Measurements from ENCODE around the gene KCND1.
A peak's percentile ranks its signal among the peaks of the same experiment; 100 is the strongest.

KCND1 gene

GRCh38 chrX:48937054-48937907 is 34.4 kb downstream of the KCND1 start:
- peak; percentile 92 for DNase-seq

GRCh38 chrX:48936429-48937053 is 35.1 kb downstream of the KCND1 start:
- DNase-seq, result no peak

DNA sequence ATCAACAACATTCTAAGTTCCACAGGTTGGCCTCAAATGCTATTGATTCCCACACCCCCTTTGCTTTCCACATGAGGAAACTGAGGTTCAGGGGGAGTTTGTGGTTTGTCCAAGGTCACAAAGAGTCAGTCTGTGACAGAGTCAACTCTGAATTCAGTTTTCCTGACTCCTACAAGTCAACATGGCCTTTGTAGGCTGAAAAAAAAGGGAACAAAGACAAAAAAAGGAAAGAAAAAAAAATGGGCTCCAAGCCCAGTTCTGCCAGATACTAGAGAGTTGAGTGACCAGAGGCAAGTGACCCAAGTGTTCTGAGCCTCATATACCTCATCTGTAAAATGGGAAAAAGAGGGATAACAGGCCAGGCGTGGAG is 36.4 kb downstream of the KCND1 start:
- no peak for DNase-seq

DNA sequence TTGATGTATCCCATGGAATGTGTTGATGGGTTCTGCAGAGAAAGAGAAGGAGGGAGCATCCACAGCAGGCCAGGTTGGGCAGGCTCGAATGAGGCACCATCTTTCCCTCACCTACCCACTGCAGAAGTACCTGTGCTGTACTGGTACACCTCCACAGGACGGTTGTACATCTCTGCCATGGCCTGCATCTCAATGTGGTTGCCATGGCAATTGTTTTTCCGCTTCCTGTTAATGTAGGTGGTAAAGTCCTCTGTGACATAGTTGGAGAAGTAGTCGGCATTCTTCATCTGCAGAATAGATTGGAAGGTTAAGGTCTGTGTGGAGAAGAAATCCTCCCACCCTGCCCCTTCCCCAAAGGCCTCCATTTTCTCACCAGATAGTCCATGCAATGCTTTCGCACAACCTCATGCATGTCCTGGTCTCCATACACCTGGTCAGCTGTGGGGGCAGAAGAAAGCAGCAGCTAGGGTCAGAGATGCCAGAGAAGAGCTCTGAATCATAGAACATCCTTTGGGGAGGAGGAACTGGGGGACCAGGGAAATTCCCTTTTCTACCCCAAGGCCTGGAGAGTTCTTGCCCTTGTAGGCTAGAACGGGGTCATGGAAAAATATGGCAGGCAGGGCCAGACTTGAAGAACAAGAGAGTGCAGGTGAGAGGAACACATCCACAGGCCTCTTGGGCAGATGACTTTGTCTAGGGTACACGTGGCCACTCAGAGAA is 36.9 kb downstream of the KCND1 start:
- DNase-seq, result peak; percentile 50

GRCh38 chrX:48933757-48934156 is 37.9 kb downstream of the KCND1 start:
- DNase-seq, result no peak

- no peak for DNase-seq
Observed at GRCh38 chrX:48927736-48928382, 43.8 kb downstream of the KCND1 start.

- no peak for DNase-seq
Observed at GRCh38 chrX:48927123-48927522, 44.5 kb downstream of the KCND1 start.

DNA sequence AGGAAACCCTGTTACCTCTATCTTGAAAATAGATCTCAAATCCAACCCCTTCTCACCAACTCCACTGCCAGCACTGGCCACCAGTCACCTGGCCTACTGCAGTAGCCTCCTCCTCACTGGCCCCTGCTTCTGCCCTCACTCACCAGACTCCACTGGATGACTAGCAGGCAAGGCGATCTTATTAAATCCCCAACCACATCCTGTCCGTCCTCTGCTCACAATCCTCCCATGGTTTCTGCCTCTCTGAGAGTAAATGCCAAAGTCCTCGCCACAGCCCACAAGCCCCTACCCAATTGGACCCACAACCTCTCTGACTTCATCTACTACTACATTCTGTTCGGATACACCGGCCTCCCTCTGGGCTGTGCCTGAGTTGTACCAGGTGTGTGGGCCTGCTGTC is 47.4 kb downstream of the KCND1 start:
- no peak for DNase-seq

GRCh38 chrX:48923771-48924170 is 47.9 kb downstream of the KCND1 start:
- DNase-seq, result no peak

- no peak for DNase-seq
Observed at GRCh38 chrX:48920718-48921104, 50.9 kb downstream of the KCND1 start.

DNA sequence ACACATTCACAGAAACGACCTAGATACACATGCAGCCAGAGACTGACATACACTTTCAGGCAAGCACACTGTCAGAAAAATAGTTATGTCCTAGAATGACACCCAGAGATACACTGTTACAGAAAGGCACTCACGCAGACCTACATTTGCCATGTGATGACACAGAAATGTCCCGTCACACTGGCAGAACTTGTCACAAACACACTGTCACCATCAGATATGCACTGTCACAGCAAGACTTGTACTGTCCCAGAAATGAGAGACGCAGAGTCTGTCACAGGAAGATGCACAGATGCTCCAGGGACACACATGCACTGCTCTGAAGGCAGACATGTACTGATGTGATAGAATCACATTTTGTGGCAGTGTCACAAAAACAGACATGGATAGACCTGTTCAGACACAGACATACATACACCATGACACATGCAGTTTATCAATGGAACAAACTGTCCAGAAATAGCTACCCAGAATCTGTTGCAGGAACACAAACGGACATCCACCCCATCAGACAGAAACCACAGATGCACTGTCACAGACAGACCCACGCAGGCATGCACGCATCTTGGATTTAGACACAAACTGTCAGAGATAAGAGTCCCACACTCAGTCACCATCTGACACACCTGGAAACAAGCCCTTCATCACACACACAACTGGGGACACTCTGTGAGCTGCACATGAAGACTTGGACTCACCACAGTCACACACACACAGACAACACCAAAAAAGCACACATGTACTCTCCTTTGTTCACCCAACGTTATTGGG is 51.5 kb downstream of the KCND1 start:
- peak; percentile 55 for DNase-seq

DNA sequence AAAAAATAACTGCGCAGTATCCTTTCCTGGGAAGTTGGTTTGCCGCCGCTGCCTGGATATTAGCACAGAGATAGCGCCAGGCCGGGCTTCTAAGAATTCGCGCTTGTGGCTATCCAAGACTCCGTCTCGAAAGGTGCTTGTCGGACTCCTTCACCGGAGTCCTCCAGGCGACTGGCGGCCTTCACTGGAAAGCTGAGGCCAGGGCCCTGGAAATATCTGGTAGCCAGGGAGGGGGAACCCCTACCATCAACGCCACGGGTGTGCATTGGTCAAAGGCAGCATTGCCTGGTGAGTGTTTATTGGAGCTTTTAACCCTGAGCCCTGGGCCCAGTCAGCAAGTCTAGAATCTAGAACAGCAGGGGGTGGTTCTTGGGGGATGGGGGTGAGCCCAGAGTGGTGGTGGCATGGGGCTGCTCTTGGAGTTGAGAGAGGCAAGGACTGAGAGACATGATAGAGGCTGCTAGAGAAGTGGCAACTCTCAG is 52.2 kb downstream of the KCND1 start:
- peak; percentile 44 for DNase-seq

DNA sequence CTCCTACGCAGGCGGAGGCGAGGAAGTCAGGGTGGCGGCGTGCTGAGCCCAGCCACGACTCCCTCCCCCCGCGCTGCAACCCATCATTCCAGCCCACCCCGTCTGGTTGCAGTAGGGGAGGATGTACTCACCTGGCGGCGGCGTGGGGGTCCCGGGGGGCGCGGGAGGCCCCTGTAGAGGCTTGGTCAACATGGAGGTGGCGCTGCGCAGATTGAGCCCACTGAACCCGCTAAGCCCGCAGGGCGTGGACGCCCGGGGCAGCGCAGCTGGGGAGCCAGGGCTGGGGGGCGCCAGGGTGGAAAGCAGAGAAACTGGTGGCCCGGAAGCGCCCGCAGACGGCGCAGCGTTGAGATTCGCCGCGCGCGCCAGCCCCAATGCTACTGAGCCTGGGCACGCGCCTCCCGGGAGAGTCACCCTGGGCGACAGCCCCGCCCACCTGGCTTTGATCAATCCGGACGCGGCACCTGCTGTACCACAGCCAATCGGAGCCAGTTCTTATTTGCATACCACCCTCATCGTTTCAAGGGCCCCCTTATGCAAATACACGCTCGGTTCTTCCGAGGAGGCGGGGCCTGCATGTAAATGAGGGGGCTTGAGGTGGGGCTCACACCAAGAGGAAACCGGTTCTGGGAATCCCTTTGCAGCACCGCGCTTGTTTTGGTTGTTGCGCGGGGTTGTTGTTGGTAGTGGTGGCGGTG is 52.9 kb downstream of the KCND1 start, which contains the start of gene PIM2:
Gene PIM2 (minus strand): TSS at position 382 of the 698 bp plus-strand sequence. CDS start 190 bp downstream, at position 192.
- DNase-seq, result peak; percentile 95

GRCh38 chrX:48918301-48918642 is 53.4 kb downstream of the KCND1 start:
- DNase-seq, result no peak

- peak; percentile 89 for DNase-seq
Observed at GRCh38 chrX:48917139-48918001, 54.3 kb downstream of the KCND1 start.

GRCh38 chrX:48914593-48915493 is 56.8 kb downstream of the KCND1 start:
- no peak for DNase-seq

GRCh38 chrX:48913605-48914366 is 57.9 kb downstream of the KCND1 start:
- DNase-seq, result no peak

- peak; percentile 89 for DNase-seq
Observed at GRCh38 chrX:48911412-48912182, 60.0 kb downstream of the KCND1 start, which contains the start of gene SLC35A2. TSS of gene SLC35A2 (minus strand) at chrX:48911646. CDS start at chrX:48911636, 10 bp downstream.

All from CD4-positive, alpha-beta T cell treated with Interleukin-6 for 4 hours (primary cell).